Activated CD8-positive, alpha-beta T cell treated with anti-CD3 and anti-CD28 coated beads for 36 hours (primary cell): ENCODE results near the gene ZNFX1. TPM values are rescaled to one million over a fixed set of nuclear protein-coding genes. Genes with fewer than 3 reads are reported as not detected.

Source experiments
- ATAC-seq: fragments of 200-7000 bp; cut with Tn5 transposase; one replicate; pipeline ENCODE4 v1.10.0; 2021; ENCODE audit warnings: mild to moderate bottlenecking, moderate library complexity
- CTCF ChIA-PET: fragments of 350-600 bp; sonication (Branson Sonifier 250); formaldehyde crosslinking; loops from one replicate; lab custom pipeline; 2021; ENCODE audit warnings: antibody characterized with exemption; lab: Charles Lee
- POLR2A ChIA-PET: fragments of 350-600 bp; sonication (Branson Sonifier 250); formaldehyde crosslinking; loops from one replicate; lab custom pipeline; 2021; ENCODE audit warnings: antibody characterized with exemption; lab: Charles Lee
- DNase-seq: peaks from one replicate; pipeline ENCODE4 v3.0.0-alpha.2; 2020
- H3K27ac Mint-ChIP-seq: one replicate; pipeline ENCODE4 v1.8.0; 2021; ENCODE audit warnings: mild to moderate bottlenecking, mixed read lengths
- H3K27me3 Mint-ChIP-seq: one replicate; pipeline ENCODE4 v1.8.0; 2021; ENCODE audit warnings: mixed read lengths
- H3K36me3 Mint-ChIP-seq: one replicate; pipeline ENCODE4 v1.8.0; 2021; ENCODE audit warnings: low read depth, mixed read lengths
- H3K4me1 Mint-ChIP-seq: one replicate; pipeline ENCODE4 v1.8.0; 2021; ENCODE audit warnings: low read depth, mixed read lengths
- H3K4me3 Mint-ChIP-seq: one replicate; pipeline ENCODE4 v1.8.0; 2021; ENCODE audit warnings: mild to moderate bottlenecking, moderate library complexity, mixed read lengths
- H3K9me3 Mint-ChIP-seq: one replicate; pipeline ENCODE4 v1.8.0; 2021; ENCODE audit warnings: mixed read lengths
- CTCF ChIP-seq: fragments of 200-600 bp; IDR thresholded peaks from one replicate; pipeline ENCODE4 v1.8.0; 2022; ENCODE audit warnings: antibody characterized with exemption, mild to moderate bottlenecking
- intact Hi-C: fragments of 100-400 bp; cut with micrococcal nuclease; formaldehyde crosslinking; loops from one replicate; pipeline ENCODE4 v1.10.0; 2022
- total RNA-seq, 2 experiments: library from RNA; stranded (reverse); gene quantifications; one replicate each; pipeline ENCODE4 v1.2.3, GENCODE V29; 2021

The ZNFX1 gene
- total RNA-seq, 2 experiments from 2014 or later: 27.4 to 27.7 TPM

GRCh38 chr20:49210757-49211110 lies 67.1 kb downstream of the ZNFX1 start:
- no peak overlapping the region for H3K4me3 Mint-ChIP-seq
- H3K9me3 Mint-ChIP-seq: peaks cover 7% of the 10 kb centered on the region
- H3K4me1 Mint-ChIP-seq: no peaks in the 10 kb centered on the region
- TF ChIP-seq CTCF: no peak
- DNase-seq (no peak), ATAC-seq (no peak)
- H3K36me3 Mint-ChIP-seq: no peaks in the 10 kb centered on the region
- ChIA-PET POLR2A (interaction anchor here (0.7 kb wide), 1 partner anchor 12 kb away, joined by 3 read pairs; no protein-coding TSS in a partner anchor), CTCF (interaction anchor here (0.6 to 2.5 kb wide), 4 partner anchors 27 to 78 kb away, joined by 3 to 14 read pairs (median 4); no protein-coding TSS in a partner anchor)
- H3K27ac Mint-ChIP-seq: no peak overlapping the region
- no peaks in the 10 kb centered on the region for H3K27me3 Mint-ChIP-seq
- intact Hi-C loops: no loop called here

- ChIA-PET POLR2A (no interaction called here), CTCF (interaction anchor here (0.6 to 1.4 kb wide), 4 partner anchors 12 to 77 kb away, joined by 3 to 5 read pairs (median 3); no protein-coding TSS in a partner anchor)
- H3K9me3 Mint-ChIP-seq: peaks cover 7% of the 10 kb centered on the region
- TF ChIP-seq CTCF: no peak
- H3K4me1 Mint-ChIP-seq: no peaks in the 10 kb centered on the region
- DNase-seq (no peak), ATAC-seq (no peak)
- intact Hi-C loops: no loop called here
- no peak overlapping the region for H3K27ac Mint-ChIP-seq
- no peaks in the 10 kb centered on the region for H3K27me3 Mint-ChIP-seq
- H3K36me3 Mint-ChIP-seq: no peaks in the 10 kb centered on the region
- H3K4me3 Mint-ChIP-seq: no peak overlapping the region
These were observed 67.6 kb downstream of the ZNFX1 start for GRCh38 chr20:49210101-49210756.

DNA sequence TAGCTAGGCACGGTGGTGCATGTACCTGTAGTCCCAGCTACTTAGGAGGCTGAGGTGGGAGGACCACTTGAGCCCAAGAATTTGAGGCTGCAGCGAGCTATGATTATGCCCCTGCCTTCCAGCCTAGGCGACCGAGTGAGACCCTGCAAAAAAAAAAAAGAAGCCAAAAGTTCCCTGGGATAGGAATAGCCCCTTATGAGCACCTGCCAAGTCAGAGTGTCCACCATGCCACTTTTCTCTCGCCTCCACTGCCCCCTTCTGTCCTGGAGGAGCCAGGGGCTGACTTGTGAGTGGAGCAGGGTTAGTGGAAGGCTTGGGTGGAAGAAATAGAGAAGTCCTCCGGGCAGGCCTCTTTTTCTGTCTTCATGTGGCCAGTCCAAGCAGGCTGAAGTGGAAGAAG lies 70.8 kb downstream of the ZNFX1 start:
- Mint-ChIP-seq H3K27ac (no peak overlapping the region), H3K4me1 (no peaks in the 10 kb centered on the region), H3K36me3 (no peaks in the 10 kb centered on the region), H3K9me3 (peaks cover 7% of the 10 kb centered on the region), H3K27me3 (no peaks in the 10 kb centered on the region), H3K4me3 (no peak overlapping the region)
- intact Hi-C loops: no loop called here
- DNase-seq (peak; percentile 45), ATAC-seq (peak; percentile 56)
- ChIA-PET POLR2A (interaction anchor here (1.2 kb wide), 1 partner anchor 20 kb away, joined by 5 read pairs; no protein-coding TSS in a partner anchor), CTCF (interaction anchor here (0.6 to 7.4 kb wide), 6 partner anchors 9 to 169 kb away, joined by 3 to 49 read pairs (median 4); no protein-coding TSS in a partner anchor)
- TF ChIP-seq CTCF: peak; percentile 26

DNA sequence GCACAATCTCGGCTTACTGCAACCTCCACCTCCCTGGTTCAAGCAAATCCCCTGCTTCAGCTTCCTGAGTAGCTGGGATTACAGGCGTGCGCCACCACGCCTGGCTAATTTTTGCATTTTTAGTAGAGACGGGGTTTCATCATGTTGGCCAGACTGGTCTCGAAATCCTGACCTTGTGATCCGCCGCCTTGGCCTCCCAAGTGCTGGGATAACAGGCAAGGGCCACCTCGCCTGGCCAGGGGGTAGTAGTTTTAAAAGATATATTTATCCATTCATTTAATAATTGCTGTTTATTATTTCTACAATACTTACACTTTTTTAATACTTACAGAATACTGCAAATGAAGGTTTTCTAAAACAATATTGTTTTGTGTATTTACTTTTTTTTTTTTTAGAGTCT lies 74.1 kb downstream of the ZNFX1 start:
- ChIA-PET POLR2A (no interaction called here), CTCF (interaction anchor here (6.1 to 7.4 kb wide), 2 partner anchors 12 to 70 kb away, joined by 31 to 49 read pairs; no protein-coding TSS in a partner anchor)
- intact Hi-C loops: no loop called here
- no peaks in the 10 kb centered on the region for H3K4me1 Mint-ChIP-seq
- H3K27me3 Mint-ChIP-seq: no peaks in the 10 kb centered on the region
- ATAC-seq (no peak), DNase-seq (no peak)
- no peaks in the 10 kb centered on the region for H3K36me3 Mint-ChIP-seq
- no peak overlapping the region for H3K27ac Mint-ChIP-seq
- H3K4me3 Mint-ChIP-seq: no peak overlapping the region
- H3K9me3 Mint-ChIP-seq: no peaks in the 10 kb centered on the region
- no peak for TF ChIP-seq CTCF

GRCh38 chr20:49203011-49203410 lies 74.8 kb downstream of the ZNFX1 start:
- ChIA-PET CTCF (interaction anchor here (0.9 to 7.4 kb wide), 3 partner anchors 13 to 69 kb away, joined by 3 to 49 read pairs (median 31); no protein-coding TSS in a partner anchor), POLR2A (no interaction called here)
- no peak overlapping the region for H3K4me3 Mint-ChIP-seq
- no peak for ATAC-seq
- no peaks in the 10 kb centered on the region for H3K4me1 Mint-ChIP-seq
- no peak for TF ChIP-seq CTCF
- no peaks in the 10 kb centered on the region for H3K27me3 Mint-ChIP-seq
- H3K36me3 Mint-ChIP-seq: no peaks in the 10 kb centered on the region
- no peaks in the 10 kb centered on the region for H3K9me3 Mint-ChIP-seq
- H3K27ac Mint-ChIP-seq: no peak overlapping the region
- DNase-seq: no peak
- intact Hi-C loops: no loop called here
